ENCODE data around the gene SCARB1. TPM values are rescaled to one million over a fixed set of nuclear protein-coding genes. Genes with fewer than 3 reads are reported as not detected.

Gene SCARB1
- total and polyA plus RNA-seq, 2 experiments from 2014 or later = 31.0 to 62.5 TPM

DNA sequence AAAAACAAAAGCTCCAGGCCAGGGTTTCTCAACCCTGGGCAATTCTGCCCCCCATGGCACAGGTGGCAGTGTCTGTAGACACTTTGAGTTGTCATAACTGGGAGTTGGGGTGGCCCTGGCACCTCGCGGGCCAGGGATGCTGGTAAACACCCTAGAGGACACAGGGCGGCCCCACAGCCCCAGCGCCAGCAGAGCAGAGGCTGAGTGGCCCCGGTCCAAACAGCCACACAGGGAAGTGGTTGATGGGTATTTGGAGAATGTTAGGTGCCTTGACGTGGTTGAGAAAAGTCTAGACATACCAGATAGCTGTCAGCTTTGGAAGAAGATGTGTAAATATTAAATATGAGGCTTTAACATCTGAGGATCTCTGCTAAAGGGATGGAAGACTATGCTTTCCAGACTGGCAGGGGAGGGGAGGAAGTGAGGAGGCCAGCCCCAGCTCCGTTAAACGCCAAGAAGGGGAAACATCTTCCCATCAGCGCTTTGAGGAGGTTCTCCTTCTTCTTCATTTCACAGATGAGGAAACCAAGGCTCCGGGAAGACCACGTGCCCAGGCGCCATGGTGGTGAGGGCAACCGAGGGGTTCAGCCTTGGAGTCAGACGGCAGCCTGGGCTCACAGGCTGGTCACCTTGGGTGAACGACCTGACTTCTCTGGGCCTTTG lies 103.7 kb downstream of the SCARB1 start (continued):
- no peak for TF ChIP-seq CTCF (conservative IDR thresholded peaks at IDR 0.05; ENCODE audit: low read depth in 2 of 2)
- TF ChIP-seq JUNB (IDR thresholded peaks at IDR 0.05; ENCODE audit: unreplicated experiment) = no peak
- TF ChIP-seq, protein P1, sequence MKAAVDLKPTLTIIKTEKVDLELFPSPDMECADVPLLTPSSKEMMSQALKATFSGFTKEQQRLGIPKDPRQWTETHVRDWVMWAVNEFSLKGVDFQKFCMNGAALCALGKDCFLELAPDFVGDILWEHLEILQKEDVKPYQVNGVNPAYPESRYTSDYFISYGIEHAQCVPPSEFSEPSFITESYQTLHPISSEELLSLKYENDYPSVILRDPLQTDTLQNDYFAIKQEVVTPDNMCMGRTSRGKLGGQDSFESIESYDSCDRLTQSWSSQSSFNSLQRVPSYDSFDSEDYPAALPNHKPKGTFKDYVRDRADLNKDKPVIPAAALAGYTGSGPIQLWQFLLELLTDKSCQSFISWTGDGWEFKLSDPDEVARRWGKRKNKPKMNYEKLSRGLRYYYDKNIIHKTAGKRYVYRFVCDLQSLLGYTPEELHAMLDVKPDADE (IDR thresholded peaks at IDR 0.05) = no peak
- no peak for TF ChIP-seq REST (IDR thresholded peaks at IDR 0.05; ENCODE audit: unreplicated experiment)
- no peak for TF ChIP-seq EZH2 (IDR thresholded peaks at IDR 0.05; ENCODE audit: low read depth, unreplicated experiment)
- no peak for TF ChIP-seq ZNF114 (CRISPR knock-in tag; IDR thresholded peaks at IDR 0.05)
- no peak for TF ChIP-seq POLR2AphosphoS5 (IDR thresholded peaks at IDR 0.05; ENCODE audit: low read depth)

DNA sequence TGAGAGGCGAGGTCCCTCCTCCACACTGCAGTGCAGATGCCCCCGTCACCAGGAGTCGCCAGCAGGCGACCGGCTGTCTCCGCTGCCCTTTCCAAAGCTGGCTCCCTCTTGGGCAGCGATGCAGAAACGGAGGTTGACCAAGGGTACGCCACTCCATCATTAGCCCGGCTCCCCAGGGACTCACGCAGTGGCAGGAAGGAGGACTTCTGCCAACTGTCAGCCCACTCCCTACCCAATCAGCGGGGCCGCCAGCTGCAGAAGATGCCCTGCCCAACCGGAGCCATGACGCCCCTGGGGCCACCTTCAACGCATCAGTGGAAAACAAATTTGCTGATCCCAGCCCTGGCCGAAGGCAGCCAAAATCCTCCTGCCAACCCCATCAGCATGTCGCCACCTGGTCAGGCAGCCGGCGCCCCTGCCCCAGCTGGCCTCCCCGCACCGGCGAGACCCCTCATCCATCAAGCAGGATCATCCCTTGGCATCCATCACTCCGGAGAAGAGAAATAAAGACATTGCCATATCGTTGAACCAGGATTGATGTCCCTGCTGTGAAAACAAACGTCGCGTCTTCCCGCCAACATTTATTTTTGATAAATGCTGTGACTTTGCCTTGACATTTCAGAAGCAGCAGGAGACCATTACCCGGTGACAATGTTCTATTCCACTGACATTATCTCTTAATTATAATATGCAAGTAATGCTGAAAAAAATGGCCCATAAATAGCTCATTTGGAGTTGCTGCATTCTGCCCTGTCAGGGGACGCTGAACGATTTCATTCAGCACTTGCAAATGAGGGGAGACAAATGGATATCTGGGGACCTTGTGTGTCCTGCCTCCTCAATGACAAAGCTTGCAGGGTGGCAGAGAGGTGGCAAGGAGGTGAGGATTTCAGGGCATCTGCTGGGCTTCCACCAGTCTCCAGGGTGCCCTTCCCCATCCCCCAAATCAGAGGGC lies 105.1 kb downstream of the SCARB1 start:
- peaks cover 32% of the 10 kb centered on the region for H3K9me3 Mint-ChIP-seq
- peaks cover 16% of the 10 kb centered on the region for H3K27me3 Mint-ChIP-seq (ENCODE audit: insufficient read depth, low read depth, poor library complexity)
- Histone ChIP-seq H3K36me3 (ENCODE audit: insufficient read depth) (no peaks in the 10 kb centered on the region), H3K27ac (ENCODE audit: low read depth) (no peak overlapping the region), H3F3A (replicated peaks; ENCODE audit: low read depth) (no peaks in the 10 kb centered on the region), H3K4me2 (no peak overlapping the region), H3K4me3 (no peak overlapping the region), H3K79me2 (replicated peaks; ENCODE audit: insufficient read depth) (no peaks in the 10 kb centered on the region), H3K9me2 (ENCODE audit: insufficient read depth) (no peaks in the 10 kb centered on the region), H4K20me1 (replicated peaks; ENCODE audit: insufficient read depth) (no peaks in the 10 kb centered on the region), H3K4me1 (ENCODE audit: insufficient read depth) (peaks cover 17% of the 10 kb centered on the region), H3K27me3 (ENCODE audit: insufficient read depth) (no peaks in the 10 kb centered on the region), H2AFZ (no peak overlapping the region)
- peaks cover 19% of the 10 kb centered on the region for H3K36me3 Mint-ChIP-seq (ENCODE audit: low read depth)
- DNase-seq (ENCODE audit: low spot score) (no peak), ATAC-seq (no peak)
- no peak overlapping the region for H3K4me3 Mint-ChIP-seq
- no peak overlapping the region for H3K27ac Mint-ChIP-seq
- peaks cover 29% of the 10 kb centered on the region for H3K4me1 Mint-ChIP-seq
- no peak for TF ChIP-seq NANOG (IDR thresholded peaks at IDR 0.05; ENCODE audit: borderline replicate concordance)
- TF ChIP-seq ZNF462 (CRISPR knock-in tag; IDR thresholded peaks at IDR 0.05) = no peak

Data from GM23338 (cell line).